ENCODE measurements around the gene EGLN2. TPM values are rescaled to one million over a fixed set of nuclear protein-coding genes. Genes with fewer than 3 reads are reported as not detected.

The EGLN2 gene
- total and polyA plus RNA-seq, 9 of the 15 experiments (the other 6 are each of a cell fraction or from before 2014, with no cell fraction given) = 9.6 to 114 (median 71.0) TPM

GRCh38 chr19:40750058-40750873 lies 48.7 kb upstream of the EGLN2 start, which contains the start of gene ACTMAP (continued):
- TF ChIP-seq HDAC1 (IDR thresholded peaks at IDR 0.05) = peak in 1 of 2 experiments; percentile 77; a peak in 2 of 4 replicates
- TF ChIP-seq TBL1XR1 (IDR thresholded peaks at IDR 0.05; ENCODE audit: low read length in 2 of 2) = 0 out of 4 replicates have a peak, but pooled peaks of 1 of the 2 experiments have one; percentile 34
- TF ChIP-seq ZNF395 (CRISPR knock-in tag; IDR thresholded peaks at IDR 0.05) = peak; percentile 78
- TF ChIP-seq CSDE1 (IDR thresholded peaks at IDR 0.05) = no peak
- TF ChIP-seq EZH2 (IDR thresholded peaks at IDR 0.05; ENCODE audit: borderline replicate concordance, low read depth, low read length) = no peak
- no peak for TF ChIP-seq TGIF2 (CRISPR knock-in tag; IDR thresholded peaks at IDR 0.05)
- TF ChIP-seq U2AF1 (optimal IDR thresholded peaks at IDR 0.05; ENCODE audit: low read depth, low read length) = no peak
- TF ChIP-seq ASH1L (IDR thresholded peaks at IDR 0.05; ENCODE audit: borderline replicate concordance, low read depth, partially characterized antibody) = peak; percentile 92
- TF ChIP-seq RAD21 (CRISPR knock-in tag; conservative IDR thresholded peaks at IDR 0.05 in 1 of 2, IDR thresholded peaks at IDR 0.05 in 1 of 2) = 0 out of 4 replicates have a peak, but pooled peaks of 1 of the 2 experiments have one; percentile 7
- peak; percentile 99 for TF ChIP-seq CXXC5 (CRISPR knock-in tag; IDR thresholded peaks at IDR 0.05)
- TF ChIP-seq ARNT (IDR thresholded peaks at IDR 0.05) = peak; percentile 66 to 79
- TF ChIP-seq ZBTB1 (CRISPR knock-in tag; IDR thresholded peaks at IDR 0.05; ENCODE audit: borderline replicate concordance, low read depth) = no peak
- no peak for TF ChIP-seq CBX5 (IDR thresholded peaks at IDR 0.05; ENCODE audit: borderline replicate concordance, low read depth)
- TF ChIP-seq SRSF9 (IDR thresholded peaks at IDR 0.05; ENCODE audit: borderline replicate concordance, low read depth, low read length) = no peak
- TF ChIP-seq ZNF277 (CRISPR knock-in tag; IDR thresholded peaks at IDR 0.05; ENCODE audit: borderline replicate concordance) = no peak
- no peak for TF ChIP-seq MAFF (IDR thresholded peaks at IDR 0.05; ENCODE audit: low read length)
- TF ChIP-seq ZNF311 (CRISPR knock-in tag; IDR thresholded peaks at IDR 0.05) = no peak
- TF ChIP-seq ATF7 (IDR thresholded peaks at IDR 0.05) = peak; percentile 66; the same call in 1 of the 2 replicates
- TF ChIP-seq ZNF133 (CRISPR knock-in tag; IDR thresholded peaks at IDR 0.05) = no peak
- no peak for TF ChIP-seq MXI1 (IDR thresholded peaks at IDR 0.05; ENCODE audit: low read depth, low read length)
- TF ChIP-seq E2F3 (CRISPR knock-in tag; IDR thresholded peaks at IDR 0.05) = peak; percentile 71; the same call in 1 of the 2 replicates
- peak; percentile 69 for TF ChIP-seq MEF2D (tag; conservative IDR thresholded peaks at IDR 0.05; ENCODE audit: low read depth)
- TF ChIP-seq ZFPM2 (CRISPR knock-in tag; IDR thresholded peaks at IDR 0.05) = 0 out of 2 replicates have a peak, but pooled peaks have one; percentile 41
- TF ChIP-seq ZNF384 (IDR thresholded peaks at IDR 0.05; ENCODE audit: low read depth, low read length) = no peak
- no peak for TF ChIP-seq ZNF212 (CRISPR knock-in tag; IDR thresholded peaks at IDR 0.05)

Data from K562 (cell line).